ENCODE data around the gene RHOBTB3. TPM values are rescaled to one million over a fixed set of nuclear protein-coding genes. Genes with fewer than 3 reads are reported as not detected.

Gene RHOBTB3
- total RNA-seq, 1 experiment from 2014 or later, result 134 TPM

DNA sequence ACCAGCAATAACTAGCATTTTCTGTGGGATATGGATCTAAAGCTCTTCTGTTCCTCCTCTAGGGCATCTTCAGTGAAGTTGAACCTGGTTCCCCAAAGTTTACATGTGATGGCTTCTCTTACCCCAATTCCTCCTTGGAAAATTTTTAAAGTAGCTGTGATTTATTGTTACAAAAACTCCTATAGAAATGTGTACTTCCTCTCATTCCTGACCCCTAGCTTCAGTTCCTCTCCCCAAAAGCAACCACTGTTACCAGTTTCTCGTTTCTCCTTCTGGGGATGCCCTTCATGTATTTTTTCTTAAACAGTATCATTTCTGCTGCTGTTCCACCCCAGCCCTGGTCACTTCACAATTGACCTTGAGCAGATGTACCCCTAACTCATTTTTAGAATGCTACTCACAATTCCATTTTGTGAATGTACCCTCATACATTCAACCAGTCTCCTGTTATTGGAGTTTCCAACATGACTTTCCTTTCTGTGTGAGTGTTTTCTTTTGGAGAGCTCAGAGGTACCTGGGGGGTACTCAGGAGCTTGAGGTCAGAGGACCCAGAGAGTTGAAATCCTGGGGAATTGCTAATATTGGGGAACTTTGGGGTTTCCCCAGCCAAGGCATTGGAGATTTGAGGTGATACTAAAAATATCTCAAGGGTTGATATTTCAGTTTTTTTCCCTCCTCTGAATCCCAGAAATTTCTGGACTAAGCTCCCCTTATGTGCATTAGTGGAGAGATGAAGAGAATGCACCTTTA is 110.0 kb downstream of the RHOBTB3 start:
- DNase-seq (ENCODE audit: low spot score), result no peak

DNA sequence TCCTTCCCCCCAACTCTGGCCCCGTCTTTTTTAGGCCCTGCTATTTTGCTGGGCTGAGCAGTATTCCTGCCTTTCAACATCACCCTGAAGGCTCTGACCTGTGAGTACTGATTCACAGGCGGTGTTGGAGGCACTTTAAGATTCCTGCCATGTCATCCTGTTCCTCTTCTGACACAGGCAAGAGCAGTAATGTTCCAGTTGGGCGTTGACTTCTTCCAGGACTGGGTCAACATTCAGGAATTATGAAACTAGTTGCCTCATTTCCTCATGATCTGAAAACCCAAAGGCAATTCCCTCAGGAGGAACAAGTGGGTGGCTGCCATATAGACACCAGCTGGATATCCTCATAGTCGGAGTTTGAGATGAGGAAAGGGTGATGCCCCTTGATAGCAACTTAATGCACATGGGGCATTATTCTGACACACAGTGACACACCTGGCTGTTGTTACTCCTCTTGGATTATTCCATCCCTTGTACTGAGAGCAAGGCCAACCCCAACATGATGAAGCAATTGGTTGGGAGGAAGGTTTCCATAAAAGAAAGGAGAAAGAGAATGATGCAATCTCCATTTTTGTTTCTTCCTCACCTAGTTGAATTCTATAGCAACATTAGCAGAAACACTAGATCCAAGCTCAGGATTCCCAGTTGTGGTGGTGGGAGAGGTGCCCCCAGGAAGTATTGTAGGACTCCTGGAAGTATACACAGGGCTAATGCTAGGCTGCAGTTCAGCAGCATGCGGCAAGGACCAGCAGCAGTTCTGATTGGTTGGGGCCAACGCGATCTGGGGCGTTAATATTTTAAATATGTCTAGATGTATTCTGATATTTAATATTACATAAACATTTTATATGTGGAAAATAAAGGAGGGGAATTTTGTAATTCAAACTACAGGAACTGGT is 111.0 kb downstream of the RHOBTB3 start:
- DNase-seq (ENCODE audit: low spot score), result peak; percentile 58

- DNase-seq (ENCODE audit: low spot score), result peak; percentile 95
Observed at GRCh38 chr5:95842854-95843544, 111.9 kb downstream of the RHOBTB3 start.

- DNase-seq (ENCODE audit: low spot score), result peak; percentile 57
Observed at GRCh38 chr5:95843733-95844223, 112.6 kb downstream of the RHOBTB3 start.

GRCh38 chr5:95845391-95845790 is 114.3 kb downstream of the RHOBTB3 start:
- DNase-seq (ENCODE audit: low spot score), result no peak

Other genes with a start within 250 kb of the RHOBTB3 start
- gene SKIC3, start 176.4 kb upstream of the RHOBTB3 start, total RNA-seq (2014; rRNA removed; shearing (Covaris generic)), result 34.4 and 45.4 TPM in 2 replicates
- 9.2 and 10.2 TPM in 2 replicates for gene ARSK, start 176.2 kb upstream of the RHOBTB3 start, total RNA-seq (2014; rRNA removed; shearing (Covaris generic))
- not detected in 2 replicates for gene GPR150, start 111.2 kb upstream of the RHOBTB3 start, total RNA-seq (2014; rRNA removed; shearing (Covaris generic))
- gene RFESD, start 84.6 kb upstream of the RHOBTB3 start, total RNA-seq (2014; rRNA removed; shearing (Covaris generic)), result 1.5 and 2.2 TPM in 2 replicates
- 0.45 TPM in 1 of 2 replicates, not detected in the other for gene SPATA9, start 48.3 kb upstream of the RHOBTB3 start, total RNA-seq (2014; rRNA removed; shearing (Covaris generic))
- 27.0 and 62.0 TPM in 2 replicates for gene GLRX, start 91.4 kb downstream of the RHOBTB3 start, total RNA-seq (2014; rRNA removed; shearing (Covaris generic))
- gene ELL2, start 230.5 kb downstream of the RHOBTB3 start, total RNA-seq (2014; rRNA removed; shearing (Covaris generic)), result 11.2 and 15.2 TPM in 2 replicates

All from H4 (cell line).